Small intestine (tissue), 7 donors: ENCODE data around the gene SMOC1. TPM values are rescaled to one million over a fixed set of nuclear protein-coding genes. Genes with fewer than 3 reads are reported as not detected.

Source experiments
- DNase-seq, 2 donors: peaks; one replicate each; pipeline versions ENCODE4 v3.0.0 to v3.0.0-alpha.2; 2013
- FAIRE-seq: peaks from 2 replicates; lab custom pipeline; 2012; peaks lifted over from hg19 to GRCh38; lab: Jason Lieb, UNC
- H3K27ac ChIP-seq, 3 donors: one replicate each; pipeline ENCODE4 v1.5.1; 2013; ENCODE audit warnings: low read length in 2 of 3, mild to moderate bottlenecking in 2 of 3, control low read depth in 1 of 3, inconsistent platforms in 1 of 3, low read depth in 1 of 3, moderate library complexity in 1 of 3
- H3K27me3 ChIP-seq, 3 donors: one replicate each; pipeline ENCODE4 v1.6.1; 2013; ENCODE audit warnings: low read length in 3 of 3, inconsistent platforms in 1 of 3; ENCODE audit not compliant: control insufficient read depth in 3 of 3, insufficient read depth in 3 of 3
- H3K36me3 ChIP-seq, 3 donors: one replicate each; pipeline ENCODE4 v1.6.1; 2013; ENCODE audit warnings: low read length in 3 of 3, inconsistent platforms in 1 of 3, low read depth in 1 of 3, mild to moderate bottlenecking in 1 of 3, moderate library complexity in 1 of 3; ENCODE audit not compliant: control insufficient read depth in 3 of 3, insufficient read depth in 2 of 3
- H3K4me1 ChIP-seq, 3 donors: one replicate each; pipeline ENCODE4 v1.6.1; 2013; ENCODE audit warnings: low read length in 2 of 3, inconsistent platforms in 1 of 3, low read depth in 1 of 3, mild to moderate bottlenecking in 1 of 3, moderate library complexity in 1 of 3; ENCODE audit not compliant: control insufficient read depth in 3 of 3, insufficient read depth in 2 of 3
- H3K4me3 ChIP-seq, 3 donors: one replicate each; pipeline ENCODE4 v1.5.1; 2013; ENCODE audit warnings: low read length in 3 of 3, control low read depth in 1 of 3, inconsistent platforms in 1 of 3, low read depth in 1 of 3, mild to moderate bottlenecking in 1 of 3, moderate library complexity in 1 of 3
- H3K9me3 ChIP-seq, 2 donors: one replicate each; pipeline ENCODE4 v1.6.1; 2013; ENCODE audit warnings: low read depth in 1 of 2, low read length in 1 of 2; ENCODE audit not compliant: control insufficient read depth in 2 of 2, insufficient read depth in 1 of 2
- WGBS, 3 donors: extraction: QIAGEN DNeasy Blood & Tissue Kit; methylation state at CpG; one replicate each; pipeline ENCODE4 v1.1.7; 2013; 5-methylcytosine and 5-hydroxymethylcytosine counted together
- polyA plus RNA-seq, 4 donors: library from polyadenylated mRNA; stranded (reverse) in 3 of 4; unstranded in 1 of 4; fragments of 200-250 nt in 3 of 4; fragments of 120-200 nt in 1 of 4; gene quantifications; one replicate each; pipeline versions ENCODE4 v1.2.1 to v1.2.3, GENCODE V29; 2013
- donor health status: healthy with polysubstance abuse.
- donor health status: control.
- donor health status: control.
- donor health status: Bipolar disorder and iron deficiency.
- donor health status: healthy.

The SMOC1 gene
- polyA plus RNA-seq, 4 donors, result 0.94 to 3.5 (median 1.9) TPM; not detected in 1

DNA sequence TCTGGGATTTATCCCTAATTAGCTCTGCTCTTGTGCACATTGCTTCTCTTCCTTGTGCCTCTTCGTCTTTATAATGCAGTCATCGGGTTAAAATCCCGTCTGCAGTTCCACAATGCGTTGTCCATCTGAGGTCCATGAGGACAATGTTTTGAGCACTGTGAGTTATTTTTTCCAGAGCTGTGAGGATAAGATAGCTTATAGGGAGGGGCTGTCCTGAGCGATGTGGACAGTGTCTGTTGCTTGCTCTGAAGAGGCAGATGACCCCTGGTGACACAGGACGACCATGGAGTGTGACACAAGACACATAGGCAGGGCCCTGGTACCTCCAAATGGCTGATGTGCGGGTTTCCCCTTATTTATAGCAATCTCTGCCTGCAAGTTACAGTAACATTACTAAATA, 132.5 kb downstream of the SMOC1 start:
- 89 to 90% (median 90%) methylated on average over 7 of the region's 7 CpGs for WGBS, 3 donors
- FAIRE-seq, result no peak

DNA sequence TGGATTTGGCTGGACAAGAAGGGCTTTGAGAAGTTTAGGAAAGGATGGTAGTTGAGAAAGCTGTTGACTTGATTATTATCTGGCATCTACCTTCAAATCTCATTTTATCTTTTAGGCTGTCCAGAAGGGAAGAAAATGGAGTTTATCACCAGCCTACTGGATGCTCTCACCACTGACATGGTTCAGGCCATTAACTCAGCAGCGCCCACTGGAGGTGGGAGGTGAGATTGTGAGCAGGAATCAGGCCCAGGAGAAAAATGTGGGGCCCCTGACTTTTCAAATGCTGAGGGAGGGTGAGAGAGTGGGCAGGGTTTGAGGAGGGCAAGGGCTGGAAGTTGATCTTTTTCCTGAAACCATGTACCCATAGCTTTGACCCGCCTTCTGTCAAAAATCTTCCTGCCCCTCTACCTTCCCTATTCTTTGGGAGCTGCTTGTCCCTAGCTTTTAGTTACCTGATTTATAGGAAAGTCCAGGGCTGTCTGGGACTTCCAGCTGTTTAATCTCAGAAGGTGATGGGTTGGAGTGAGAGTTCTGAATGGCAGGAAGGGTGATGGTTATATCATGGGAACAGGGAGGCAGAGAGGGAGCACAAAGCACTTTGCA, 134.2 kb downstream of the SMOC1 start:
- no peaks in the 10 kb centered on the region for H3K27me3 ChIP-seq
- no peaks in the 10 kb centered on the region for H3K9me3 ChIP-seq
- no peak overlapping the region for H3K27ac ChIP-seq
- no peaks in the 10 kb centered on the region for H3K36me3 ChIP-seq
- no peaks in the 10 kb centered on the region for H3K4me1 ChIP-seq
- no peak for FAIRE-seq
- H3K4me3 ChIP-seq, result no peak overlapping the region
- WGBS, 3 donors, result 64 to 69% (median 66%) methylated on average over 2 of the region's 2 CpGs
- DNase-seq, result peak; percentile 41 to 59

More for the DNA sequence above, 132.5 kb downstream of the SMOC1 start:
- H3K27me3 ChIP-seq, result no peaks in the 10 kb centered on the region
- H3K9me3 ChIP-seq, result no peaks in the 10 kb centered on the region
- no peak for DNase-seq
- no peaks in the 10 kb centered on the region for H3K36me3 ChIP-seq
- H3K4me3 ChIP-seq, result no peak overlapping the region
- H3K27ac ChIP-seq, result no peak overlapping the region
- H3K4me1 ChIP-seq, result no peaks in the 10 kb centered on the region

DNA sequence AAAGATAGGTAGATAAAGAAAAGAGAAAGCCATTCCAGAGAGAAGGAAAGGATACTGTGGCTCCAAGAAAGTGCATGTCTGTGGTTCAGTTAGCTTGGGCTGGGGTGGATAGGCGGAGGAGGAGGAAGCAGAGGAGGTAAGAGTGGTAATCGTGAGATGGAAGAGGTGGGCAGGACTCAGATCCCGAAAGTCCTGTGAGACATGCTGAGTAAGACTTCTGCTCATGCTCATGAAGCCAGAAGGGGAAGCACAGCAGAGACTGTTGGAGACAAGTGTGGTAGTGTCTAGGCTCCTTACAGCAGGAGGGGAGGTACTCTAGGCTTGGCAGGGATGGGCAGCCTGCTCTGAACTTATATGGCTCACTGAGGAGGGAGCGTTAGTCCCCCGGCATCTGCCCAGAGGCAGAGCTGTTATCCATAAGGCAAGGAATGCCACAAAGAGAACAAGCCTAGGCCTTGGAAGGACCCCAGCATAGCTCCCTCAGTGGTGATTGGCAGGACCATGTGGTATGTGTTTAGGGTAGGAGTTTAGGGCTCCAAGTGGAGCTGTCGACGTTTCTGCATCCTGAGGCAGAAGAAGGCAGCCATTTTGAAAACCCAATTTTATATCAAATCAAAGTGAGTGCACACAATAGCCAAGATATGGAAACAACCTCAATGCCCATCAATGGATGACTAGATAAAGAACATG, 135.3 kb downstream of the SMOC1 start:
- 84 to 87% (median 85%) methylated on average over 7 of the region's 7 CpGs for WGBS, 3 donors
- Histone ChIP-seq H3K27me3 (no peaks in the 10 kb centered on the region), H3K36me3 (no peaks in the 10 kb centered on the region), H3K4me1 (no peaks in the 10 kb centered on the region), H3K27ac (no peak overlapping the region), H3K4me3 (no peak overlapping the region), H3K9me3 (no peaks in the 10 kb centered on the region)
- DNase-seq (no peak), FAIRE-seq (no peak)

DNA sequence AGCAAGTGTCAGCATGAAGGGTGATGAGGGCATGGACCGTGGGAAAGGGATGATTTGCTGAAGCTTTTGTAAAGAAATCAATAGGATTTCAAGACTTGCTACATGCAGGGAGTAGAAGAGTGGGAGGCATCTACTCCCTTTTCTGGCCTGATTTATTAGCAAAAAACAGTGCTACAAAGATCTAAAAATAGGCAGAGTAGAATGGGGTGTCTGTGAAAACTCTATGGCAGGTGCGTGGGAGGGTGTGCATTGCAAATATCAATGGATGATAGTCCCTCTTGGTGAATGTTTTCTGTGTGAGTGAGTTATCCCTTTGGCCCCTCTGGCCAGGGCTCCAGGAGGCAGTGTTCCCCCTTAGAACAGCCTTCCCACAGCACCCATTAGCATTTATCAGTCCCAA, 139.0 kb downstream of the SMOC1 start:
- H3K4me3 ChIP-seq, result no peak overlapping the region
- H3K27ac ChIP-seq, result peak overlapping the region in 1 of 3 donors; percentile 26
- 78 to 95% (median 78%) methylated on average over 2 of the region's 2 CpGs for WGBS, 3 donors
- H3K27me3 ChIP-seq, result no peaks in the 10 kb centered on the region
- FAIRE-seq, result no peak
- DNase-seq, result no peak
- H3K4me1 ChIP-seq, result no peaks in the 10 kb centered on the region
- no peaks in the 10 kb centered on the region for H3K36me3 ChIP-seq
- no peaks in the 10 kb centered on the region for H3K9me3 ChIP-seq

DNA sequence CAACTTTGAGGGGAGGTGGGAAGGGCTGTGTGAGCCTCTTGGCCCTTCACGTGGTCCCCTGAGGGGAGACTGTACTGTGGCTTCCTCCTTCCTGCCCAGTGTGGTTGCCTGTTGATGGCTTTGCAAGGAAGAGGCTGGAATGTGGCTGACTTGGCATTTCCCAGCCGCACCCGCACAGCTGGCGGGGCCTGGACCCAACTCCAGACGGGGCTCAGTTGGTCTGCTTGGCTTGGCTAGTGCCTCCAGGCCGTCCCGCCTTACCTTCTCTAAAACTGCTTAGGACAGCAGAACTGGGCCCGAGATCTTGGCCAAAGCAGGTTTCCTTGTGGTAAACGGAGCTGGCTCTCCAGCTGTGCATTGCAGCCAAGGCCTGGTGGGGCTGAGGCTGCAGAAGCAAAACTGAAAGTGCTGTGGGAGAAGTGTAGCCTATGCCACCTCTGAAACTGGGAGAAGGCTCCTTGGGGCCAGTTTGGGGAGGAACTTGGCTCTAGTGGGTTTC, 139.5 kb downstream of the SMOC1 start:
- 19 to 37% (median 32%) methylated on average over 9 of the region's 9 CpGs for WGBS, 3 donors
- no peaks in the 10 kb centered on the region for H3K9me3 ChIP-seq
- peak overlapping the region in 1 of 3 donors; percentile 26 for H3K27ac ChIP-seq
- no peaks in the 10 kb centered on the region for H3K4me1 ChIP-seq
- FAIRE-seq (no peak), DNase-seq (peak; percentile 35 to 58)
- H3K36me3 ChIP-seq, result no peaks in the 10 kb centered on the region
- no peaks in the 10 kb centered on the region for H3K27me3 ChIP-seq
- H3K4me3 ChIP-seq, result no peak overlapping the region

DNA sequence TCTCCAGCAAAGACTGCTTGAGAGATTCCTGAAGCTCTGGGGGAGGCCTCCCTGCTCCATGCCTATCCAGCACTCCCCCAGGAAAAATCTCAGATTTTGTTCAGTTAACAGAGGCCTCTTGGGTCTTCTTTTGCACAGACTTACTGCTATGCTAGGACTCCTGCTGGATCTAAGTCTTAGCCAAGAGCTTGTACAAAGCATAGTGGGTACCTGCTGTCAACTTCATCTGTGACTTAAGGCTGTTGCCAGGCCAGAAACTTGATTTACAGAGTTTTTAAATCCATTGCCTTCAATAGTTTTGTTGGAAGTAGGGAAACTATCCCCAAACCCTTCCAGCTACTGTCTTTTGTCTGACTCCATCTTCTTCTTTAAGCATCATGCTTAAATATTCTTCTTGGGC, 140.5 kb downstream of the SMOC1 start:
- Histone ChIP-seq H3K36me3 (no peaks in the 10 kb centered on the region), H3K27ac (no peak overlapping the region), H3K4me3 (no peak overlapping the region), H3K4me1 (no peaks in the 10 kb centered on the region), H3K27me3 (no peaks in the 10 kb centered on the region), H3K9me3 (no peaks in the 10 kb centered on the region)
- DNase-seq, result no peak
- no peak for FAIRE-seq

DNA sequence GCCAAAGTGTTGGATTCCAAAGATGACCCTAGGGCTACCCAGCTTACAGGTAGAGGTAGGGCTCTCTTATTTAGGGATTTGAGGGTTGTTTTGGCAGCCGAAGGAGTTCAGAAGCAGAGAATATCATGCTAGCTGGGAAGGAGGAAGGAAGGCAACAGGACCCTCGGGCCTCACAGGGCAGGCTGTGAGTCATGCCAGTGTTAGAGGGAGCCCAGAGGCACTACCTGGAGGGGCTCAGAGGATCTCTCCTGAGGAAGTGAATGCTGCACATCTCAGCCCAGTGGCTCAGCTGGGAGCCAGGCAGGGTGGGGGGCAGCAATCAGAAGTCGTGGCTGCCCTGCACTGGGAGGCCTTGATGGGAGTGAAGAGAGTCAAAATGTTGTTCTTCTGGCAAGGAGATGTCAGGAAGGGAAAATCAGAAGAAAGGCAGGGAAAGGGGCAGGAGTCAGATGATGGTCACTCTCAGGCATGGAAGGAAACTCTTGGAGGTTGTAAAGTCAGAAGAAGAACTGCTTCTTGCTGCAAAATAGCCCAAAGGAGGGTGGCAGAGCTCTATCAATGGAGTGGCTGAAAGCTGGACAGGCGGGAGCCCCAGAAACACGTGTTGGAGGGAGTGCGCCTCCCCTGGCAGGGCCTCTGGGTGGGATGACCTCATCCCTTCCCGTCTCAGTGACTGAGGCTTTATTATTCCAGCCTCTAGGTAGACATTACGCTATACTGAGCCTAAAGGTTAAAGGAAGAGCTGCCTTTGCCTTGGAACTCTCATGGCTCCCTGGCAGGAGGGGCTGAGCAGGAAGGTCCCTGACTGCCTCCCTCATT, 141.3 kb downstream of the SMOC1 start:
- Histone ChIP-seq H3K9me3 (no peaks in the 10 kb centered on the region), H3K27me3 (no peaks in the 10 kb centered on the region), H3K4me1 (no peaks in the 10 kb centered on the region), H3K36me3 (no peaks in the 10 kb centered on the region), H3K27ac (no peak overlapping the region), H3K4me3 (no peak overlapping the region)
- FAIRE-seq (no peak), DNase-seq (no peak)
- WGBS, 3 donors, result 70 to 75% (median 75%) methylated on average over 8 of the region's 8 CpGs

DNA sequence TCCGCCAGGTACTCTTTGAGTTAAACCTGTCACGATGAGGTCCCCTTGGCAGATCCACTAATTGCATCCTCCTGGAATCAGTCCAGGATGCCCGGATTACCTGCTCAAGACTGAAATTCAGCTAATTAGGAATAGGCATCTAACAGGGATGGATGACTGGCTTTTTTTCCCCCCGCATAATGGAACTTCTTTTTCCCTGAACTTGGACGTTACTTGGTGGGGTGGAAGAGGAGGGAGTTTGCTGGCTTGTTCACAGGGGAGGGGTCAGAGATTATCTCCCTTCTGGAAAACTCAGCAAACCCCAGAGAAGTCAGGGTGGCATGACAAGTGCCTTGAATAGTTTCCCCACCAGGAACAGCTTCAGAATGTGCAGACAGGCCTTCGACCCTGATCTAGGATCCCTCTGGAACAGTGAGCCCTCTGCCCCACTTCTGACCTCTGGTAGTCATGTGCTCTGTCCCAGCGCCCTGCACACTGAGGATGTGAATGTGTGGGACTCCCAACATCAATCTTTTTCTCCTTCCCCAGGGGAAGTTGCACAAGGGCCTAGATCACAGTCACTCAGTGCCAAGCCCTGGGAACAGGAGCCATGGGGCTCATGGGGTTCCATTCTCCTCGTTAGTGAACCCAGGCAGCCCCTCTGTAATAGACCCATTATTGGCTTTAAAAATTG, 142.5 kb downstream of the SMOC1 start:
- no peak for FAIRE-seq

More for the DNA sequence above, 142.5 kb downstream of the SMOC1 start:
- Histone ChIP-seq H3K4me1 (no peaks in the 10 kb centered on the region), H3K4me3 (no peak overlapping the region), H3K27ac (no peak overlapping the region), H3K27me3 (no peaks in the 10 kb centered on the region), H3K9me3 (no peaks in the 10 kb centered on the region), H3K36me3 (no peaks in the 10 kb centered on the region)
- DNase-seq, result no peak
- 71 to 78% (median 75%) methylated on average over 8 of the region's 8 CpGs for WGBS, 3 donors
